SJCRH30 (cell line): ENCODE results near the gene BCOR. TPM values are rescaled to one million over a fixed set of nuclear protein-coding genes. Genes with fewer than 3 reads are reported as not detected.
A peak's percentile ranks its signal among the peaks of the same experiment; 100 is the strongest.

Experiments used
- DNase-seq, 2 experiments: peaks; one replicate each; pipeline ENCODE4 v3.0.0-alpha.2; 2015 to 2020
- H3K27ac ChIP-seq: fragments of 250-450 bp; sonication (Bioruptor Pico); 2 replicates; pipeline ENCODE4 v1.5.1; 2020; ENCODE audit warnings: mild to moderate bottlenecking, moderate library complexity
- H3K27me3 ChIP-seq: fragments of 250-450 bp; sonication (Bioruptor Pico); 2 replicates; pipeline ENCODE4 v1.5.1; 2020; ENCODE audit warnings: mild to moderate bottlenecking, moderate library complexity
- H3K36me3 ChIP-seq: fragments of 250-450 bp; sonication (Bioruptor Pico); 2 replicates; pipeline ENCODE4 v1.5.1; 2020; ENCODE audit warnings: mild to moderate bottlenecking, moderate library complexity
- H3K4me1 ChIP-seq: fragments of 250-450 bp; sonication (Bioruptor Pico); 2 replicates; pipeline ENCODE4 v1.5.1; 2020; ENCODE audit warnings: mild to moderate bottlenecking, moderate library complexity
- H3K4me3 ChIP-seq: fragments of 250-450 bp; sonication (Bioruptor Pico); 2 replicates; pipeline ENCODE4 v1.5.1; 2020; ENCODE audit warnings: mild to moderate bottlenecking, moderate library complexity
- H3K9me3 ChIP-seq: fragments of 250-450 bp; sonication (Bioruptor Pico); replicated peaks from 2 replicates; pipeline ENCODE4 v1.5.1; 2020; ENCODE audit warnings: mild to moderate bottlenecking, moderate library complexity
- total RNA-seq: library from RNA; depleted of rRNA; stranded (reverse); fragments of >200 nt; shearing (Covaris generic); gene quantifications from 2 replicates; pipeline ENCODE4 v1.2.3, GENCODE V29; 2014

BCOR gene
- total RNA-seq, 1 experiment from 2014 or later, result 62.5 TPM

DNA sequence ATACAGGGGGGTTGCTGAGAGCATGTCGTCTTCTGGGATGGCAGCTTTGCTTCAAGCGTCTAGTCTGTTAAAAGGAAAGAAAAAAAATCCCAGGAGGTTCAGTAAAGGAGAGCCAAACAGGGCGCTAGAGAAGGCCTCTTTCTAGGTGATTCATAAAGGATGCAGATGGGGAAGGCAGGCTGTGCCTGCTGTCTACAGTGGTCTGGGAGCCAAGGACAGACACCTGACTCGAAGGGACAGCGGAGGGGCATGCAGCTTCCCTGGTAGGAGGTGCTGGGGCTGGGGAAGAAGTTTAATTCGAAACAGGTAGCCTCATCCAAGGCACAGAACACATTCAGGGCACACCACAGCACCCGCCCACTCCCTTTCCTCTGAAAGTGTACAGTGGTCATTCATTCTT lies 19.9 kb downstream of the BCOR start:
- Histone ChIP-seq H3K4me1 (no peaks in the 10 kb centered on the region), H3K27me3 (no peaks in the 10 kb centered on the region), H3K27ac (no peak overlapping the region), H3K36me3 (peaks cover 5% of the 10 kb centered on the region), H3K4me3 (no peak overlapping the region), H3K9me3 (no peaks in the 10 kb centered on the region)
- DNase-seq, result no peak

DNA sequence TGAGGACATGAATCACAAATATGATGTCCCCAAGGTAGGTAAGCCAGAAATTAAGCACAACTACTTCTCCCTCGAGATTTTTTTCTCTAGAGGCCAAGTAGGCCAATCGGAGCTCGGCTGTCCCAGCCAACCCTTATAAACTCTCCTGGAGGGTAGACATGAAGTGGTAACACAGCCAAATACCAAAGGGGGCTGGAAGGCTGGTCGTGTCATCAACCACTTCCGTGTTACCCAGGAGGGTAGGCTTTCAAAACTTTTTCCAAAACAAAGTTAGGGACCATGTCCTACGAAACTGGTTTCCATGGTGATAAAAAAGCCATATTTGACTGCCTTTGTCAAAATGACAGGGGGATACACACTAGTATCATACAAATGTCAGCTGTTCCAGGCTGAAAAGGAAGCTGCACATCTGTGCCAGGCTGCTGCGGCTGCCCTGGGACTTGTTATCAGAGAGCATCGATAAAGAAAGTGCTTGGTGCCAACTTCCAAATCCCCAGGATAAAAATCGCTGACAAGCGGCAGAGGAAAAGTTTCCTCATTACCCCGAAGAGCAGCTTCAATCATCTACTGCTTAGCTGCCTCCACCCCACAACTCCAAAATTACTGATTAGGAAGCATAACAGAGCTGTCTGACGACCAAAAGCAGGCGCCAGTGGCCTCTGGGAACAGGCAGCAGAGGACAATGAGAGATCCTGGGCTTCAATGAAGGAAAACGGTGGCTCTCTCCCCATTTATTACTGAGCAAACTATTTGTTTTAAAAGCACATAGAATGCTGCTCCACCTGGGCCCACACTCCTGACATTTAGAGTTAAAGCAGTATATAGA lies 20.8 kb downstream of the BCOR start:
- Histone ChIP-seq H3K36me3 (peaks cover 7% of the 10 kb centered on the region), H3K4me3 (no peak overlapping the region)
- DNase-seq, result no peak

DNA sequence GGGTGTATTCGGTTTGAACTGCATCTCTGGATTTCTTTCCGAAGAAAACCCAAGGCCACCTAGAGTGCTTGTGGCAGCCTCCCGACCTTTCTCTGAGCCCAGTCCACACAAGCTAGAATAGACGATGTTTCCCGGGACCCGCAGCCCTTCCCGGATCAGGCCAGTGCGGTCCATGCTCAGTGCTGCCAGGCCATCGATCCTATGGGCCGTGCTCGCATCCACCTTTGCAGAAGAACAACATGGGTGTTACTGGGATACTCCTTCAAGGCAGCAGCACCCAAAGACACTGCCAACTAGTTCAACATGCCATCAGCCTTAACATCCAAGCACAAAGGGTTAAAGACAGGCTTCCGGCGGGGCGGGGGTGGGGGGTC lies 22.8 kb downstream of the BCOR start:
- Histone ChIP-seq H3K4me3 (no peak overlapping the region), H3K9me3 (no peaks in the 10 kb centered on the region), H3K36me3 (peaks cover 14% of the 10 kb centered on the region), H3K27me3 (no peaks in the 10 kb centered on the region), H3K4me1 (no peaks in the 10 kb centered on the region), H3K27ac (no peak overlapping the region)
- no peak for DNase-seq

More for the DNA sequence above, 20.8 kb downstream of the BCOR start:
- no peaks in the 10 kb centered on the region for H3K27me3 ChIP-seq
- H3K27ac ChIP-seq, result no peak overlapping the region
- H3K4me1 ChIP-seq, result no peaks in the 10 kb centered on the region
- no peaks in the 10 kb centered on the region for H3K9me3 ChIP-seq

DNA sequence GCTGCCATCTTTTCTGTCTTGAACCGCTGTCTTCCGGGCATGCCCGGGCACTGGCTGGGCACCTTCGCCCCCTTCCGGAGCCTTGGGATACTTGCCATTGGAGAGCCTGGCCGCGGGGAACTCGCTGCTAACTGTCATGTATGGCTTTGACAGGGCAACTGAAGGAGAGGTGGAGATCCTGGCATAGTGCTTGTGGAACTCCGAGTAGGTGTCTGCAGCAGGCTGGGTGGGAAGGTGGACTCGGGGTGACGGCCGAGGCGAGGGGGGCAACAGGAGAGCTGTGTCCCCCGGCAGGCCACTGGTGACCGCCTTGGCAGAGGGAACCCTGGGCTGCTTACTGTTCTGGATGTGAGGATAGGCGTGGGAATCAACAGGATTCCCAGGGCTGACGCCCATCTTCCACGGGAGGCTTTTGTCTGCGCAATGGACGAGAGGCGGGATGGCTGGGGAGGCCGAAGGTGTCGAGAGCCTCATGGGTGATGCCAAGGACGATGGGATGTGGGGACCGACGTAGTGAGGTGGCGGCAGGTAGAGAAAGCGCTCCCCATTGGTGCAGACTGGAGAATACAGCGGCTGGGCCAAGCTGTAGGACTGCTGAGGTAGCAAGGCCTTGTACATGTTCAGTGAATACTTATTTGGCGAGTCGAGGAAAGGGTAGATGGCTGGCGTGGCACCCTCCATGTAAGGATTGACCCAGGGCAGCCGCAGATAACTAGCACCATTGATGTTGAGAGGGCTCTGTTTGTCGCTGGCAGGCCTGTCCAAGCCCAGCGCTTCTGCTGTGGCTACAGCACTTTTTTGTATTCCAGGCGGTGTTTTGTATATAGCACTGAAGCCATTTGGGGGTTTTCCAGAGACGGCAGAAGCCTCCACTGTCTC lies 23.4 kb downstream of the BCOR start:
- no peaks in the 10 kb centered on the region for H3K27me3 ChIP-seq
- H3K27ac ChIP-seq, result no peak overlapping the region
- no peaks in the 10 kb centered on the region for H3K4me1 ChIP-seq
- H3K9me3 ChIP-seq, result no peaks in the 10 kb centered on the region
- no peak overlapping the region for H3K4me3 ChIP-seq
- DNase-seq, result no peak
- peaks cover 19% of the 10 kb centered on the region for H3K36me3 ChIP-seq

DNA sequence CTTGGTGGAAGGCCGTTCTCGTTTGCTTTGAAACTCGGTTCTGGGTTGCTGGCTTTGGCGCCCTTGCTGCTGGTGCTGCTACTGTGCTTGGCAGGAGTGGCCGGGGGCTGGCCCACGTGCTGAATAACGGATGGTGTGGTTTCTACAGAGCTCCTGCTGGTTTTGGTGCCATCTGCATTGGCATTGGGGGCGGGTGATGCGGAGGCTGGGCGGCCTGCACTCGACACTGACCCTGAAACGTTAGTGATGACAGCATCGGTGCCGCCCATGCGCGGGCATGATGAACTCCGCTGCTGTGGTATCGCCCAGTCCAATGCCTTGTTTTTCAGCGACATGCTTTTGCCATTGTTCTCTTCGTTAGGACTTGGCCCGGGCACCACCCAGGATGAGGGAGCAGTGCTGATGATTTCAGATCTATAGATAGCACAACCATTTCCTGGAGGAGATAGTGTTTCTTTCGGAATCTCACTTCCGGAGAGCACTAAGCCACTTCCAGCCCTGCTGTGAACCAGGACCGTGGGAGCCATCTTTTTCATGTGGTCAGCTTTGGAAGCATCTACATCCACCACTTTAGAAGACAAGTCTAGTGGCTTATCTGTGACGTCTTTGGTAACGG lies 24.2 kb downstream of the BCOR start:
- Histone ChIP-seq H3K9me3 (no peaks in the 10 kb centered on the region), H3K4me1 (no peaks in the 10 kb centered on the region), H3K27ac (no peak overlapping the region), H3K4me3 (no peak overlapping the region), H3K27me3 (no peaks in the 10 kb centered on the region), H3K36me3 (peaks cover 19% of the 10 kb centered on the region)
- DNase-seq, result no peak

DNA sequence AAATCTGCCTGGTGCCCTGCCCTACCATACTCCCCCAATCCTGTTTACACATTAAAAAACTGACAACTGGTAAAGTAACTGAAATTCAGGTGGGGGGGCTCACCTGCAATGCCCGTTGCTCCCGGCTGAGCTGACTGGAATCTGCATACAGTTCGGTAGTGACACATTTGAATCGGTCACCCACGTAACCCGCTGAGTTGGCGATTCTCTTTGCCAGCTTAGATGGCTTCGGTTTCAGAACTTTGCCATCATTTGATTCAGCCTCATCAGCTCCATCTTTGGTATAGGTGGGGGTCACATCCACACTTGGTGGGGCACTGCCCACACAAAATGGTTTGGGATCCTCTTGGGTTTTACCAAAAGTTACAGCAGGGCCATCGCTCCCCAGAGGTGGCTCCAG lies 25.5 kb downstream of the BCOR start:
- no peak overlapping the region for H3K27ac ChIP-seq
- H3K9me3 ChIP-seq, result no peaks in the 10 kb centered on the region
- DNase-seq, result no peak
- peaks cover 19% of the 10 kb centered on the region for H3K36me3 ChIP-seq
- no peaks in the 10 kb centered on the region for H3K27me3 ChIP-seq
- no peak overlapping the region for H3K4me3 ChIP-seq
- H3K4me1 ChIP-seq, result no peaks in the 10 kb centered on the region

DNA sequence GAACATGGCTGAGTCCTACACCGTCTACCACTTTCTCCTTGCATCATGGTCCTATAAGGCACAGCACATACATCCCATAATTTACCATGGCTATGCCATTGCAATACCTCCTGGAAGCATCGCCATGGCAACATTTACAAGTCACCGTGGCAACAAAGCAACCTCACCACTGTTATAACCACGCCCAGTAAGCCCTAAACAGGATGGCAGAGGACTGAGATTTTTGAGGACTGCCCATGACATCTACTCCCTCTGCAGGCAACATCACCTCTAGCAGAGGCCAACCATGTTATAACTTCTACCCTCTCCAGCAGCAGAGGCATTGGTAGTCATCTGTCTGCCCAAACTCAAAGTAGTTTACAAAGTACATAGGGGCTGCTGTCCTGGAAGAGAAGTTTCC lies 29.7 kb downstream of the BCOR start:
- peaks cover 17% of the 10 kb centered on the region for H3K36me3 ChIP-seq
- H3K27ac ChIP-seq, result no peak overlapping the region
- peak in 1 of 2 experiments; percentile 11 for DNase-seq
- no peak overlapping the region for H3K4me3 ChIP-seq
- H3K4me1 ChIP-seq, result no peaks in the 10 kb centered on the region; the same call in 1 of the 2 replicates
- H3K9me3 ChIP-seq, result no peaks in the 10 kb centered on the region
- no peaks in the 10 kb centered on the region for H3K27me3 ChIP-seq

DNA sequence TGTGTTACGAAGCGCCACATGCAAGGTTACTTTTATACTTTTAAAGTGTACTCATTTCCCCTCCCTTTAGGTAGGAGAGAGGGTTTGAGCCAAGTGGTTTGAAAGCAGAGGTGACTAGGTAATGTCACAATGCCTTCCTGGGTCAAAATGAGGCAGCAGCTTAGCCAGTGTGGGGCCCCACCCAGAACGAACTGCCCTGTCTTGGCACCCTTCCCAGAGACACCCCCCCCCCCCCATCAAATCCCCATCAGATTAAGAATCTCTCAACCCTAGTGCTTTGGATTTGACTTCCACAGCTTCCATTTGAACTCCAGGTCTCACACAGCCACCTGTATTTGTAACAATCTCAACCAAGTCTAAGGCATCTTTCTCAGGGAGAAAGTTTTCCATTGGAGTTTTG lies 31.1 kb downstream of the BCOR start:
- Histone ChIP-seq H3K36me3 (peaks cover 13% of the 10 kb centered on the region), H3K4me3 (no peak overlapping the region), H3K9me3 (no peaks in the 10 kb centered on the region), H3K27ac (no peak overlapping the region), H3K27me3 (no peaks in the 10 kb centered on the region), H3K4me1 (no peaks in the 10 kb centered on the region; the same call in 1 of the 2 replicates)
- no peak for DNase-seq

DNA sequence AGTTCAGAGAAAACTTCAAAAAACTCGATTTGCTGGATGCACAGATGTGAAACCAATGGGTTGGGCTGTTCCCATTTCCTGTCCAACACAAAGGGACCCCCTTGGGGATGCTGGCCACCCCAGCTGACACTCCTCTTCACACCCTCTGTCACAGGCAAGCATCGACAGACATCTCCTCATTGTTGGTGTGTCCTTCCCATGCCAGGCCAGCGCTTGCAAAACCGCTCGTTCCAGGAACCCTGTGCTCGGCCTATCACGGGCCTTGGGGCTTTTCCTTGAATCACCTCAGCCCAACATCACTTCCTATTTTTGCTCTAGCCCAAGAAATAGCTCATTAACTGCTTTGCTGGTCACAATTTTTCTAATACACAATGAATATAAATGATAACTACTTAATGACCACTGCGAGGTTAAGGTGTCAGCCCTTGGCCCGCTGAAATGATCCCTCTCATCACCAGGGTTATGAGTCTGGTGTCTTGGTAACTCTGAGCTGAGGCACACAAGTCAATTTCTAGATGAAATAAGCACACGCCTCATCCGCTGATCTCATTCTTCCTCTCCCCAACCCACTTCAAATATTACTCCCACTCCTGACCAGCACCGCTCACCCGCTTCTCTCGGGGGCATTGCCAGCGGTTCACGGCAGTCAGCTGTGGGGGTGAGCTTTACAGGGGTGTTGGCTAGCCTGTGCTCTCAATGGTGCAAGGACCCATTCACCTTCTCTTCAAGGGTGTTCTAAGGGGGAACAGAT lies 32.3 kb downstream of the BCOR start:
- Histone ChIP-seq H3K9me3 (no peaks in the 10 kb centered on the region), H3K4me3 (no peak overlapping the region)
- DNase-seq, result peak; percentile 7 to 19

DNA sequence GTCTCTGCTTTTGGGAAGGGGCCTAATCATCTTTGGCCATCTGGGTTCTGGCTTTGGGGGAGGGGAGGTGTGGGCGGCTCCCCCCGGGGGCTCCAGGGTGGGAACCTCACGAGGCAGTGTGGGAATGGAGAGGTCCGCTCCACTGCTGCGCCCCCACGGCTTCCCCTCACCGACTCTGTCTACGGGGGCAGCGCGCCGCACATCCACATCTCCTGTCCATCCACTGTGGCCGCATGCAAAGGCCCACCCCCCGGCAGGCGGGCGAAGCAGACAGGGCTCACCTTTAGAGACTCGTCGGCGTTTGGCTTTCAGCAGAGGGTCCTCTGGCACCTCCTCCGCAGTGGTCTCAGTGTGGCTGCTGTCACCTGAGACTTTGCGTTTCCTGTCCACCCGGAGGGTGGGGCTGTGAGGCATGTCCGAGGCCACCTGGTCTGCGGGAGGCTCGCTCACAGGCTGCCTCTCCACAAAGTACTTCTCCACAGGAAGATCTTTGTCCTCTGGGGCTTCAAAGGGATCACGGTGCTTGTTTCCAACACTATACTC lies 33.6 kb downstream of the BCOR start:
- Histone ChIP-seq H3K27ac (no peak overlapping the region), H3K27me3 (no peaks in the 10 kb centered on the region), H3K36me3 (peaks cover 11% of the 10 kb centered on the region), H3K4me1 (no peaks in the 10 kb centered on the region; the same call in 1 of the 2 replicates), H3K4me3 (no peak overlapping the region), H3K9me3 (no peaks in the 10 kb centered on the region)
- DNase-seq, result no peak

More for the DNA sequence above, 32.3 kb downstream of the BCOR start:
- Histone ChIP-seq H3K36me3 (peaks cover 16% of the 10 kb centered on the region), H3K27ac (no peak overlapping the region), H3K4me1 (no peaks in the 10 kb centered on the region; the same call in 1 of the 2 replicates), H3K27me3 (no peaks in the 10 kb centered on the region)

DNA sequence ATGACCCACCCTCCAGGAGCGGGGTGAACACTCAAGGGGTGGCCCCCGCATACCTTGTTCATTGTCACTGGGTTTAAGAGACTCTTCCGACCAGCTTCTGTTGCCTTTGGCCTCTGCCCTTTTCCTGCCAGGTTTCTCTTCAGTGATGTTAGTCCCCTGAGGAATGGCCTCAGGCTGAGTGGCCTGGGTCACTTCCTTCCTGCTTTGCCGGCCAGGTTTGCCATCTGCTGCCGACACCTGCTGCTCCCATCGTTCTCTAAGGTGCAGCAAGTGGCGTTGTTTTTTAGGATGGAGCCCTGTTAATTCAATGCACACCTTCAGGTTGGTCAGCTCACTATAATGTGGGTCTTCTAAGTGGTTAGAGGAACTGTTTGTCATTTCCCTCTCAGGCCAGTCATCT lies 34.2 kb downstream of the BCOR start:
- Histone ChIP-seq H3K27me3 (no peaks in the 10 kb centered on the region), H3K4me1 (no peaks in the 10 kb centered on the region; the same call in 1 of the 2 replicates), H3K4me3 (no peak overlapping the region), H3K36me3 (peaks cover 11% of the 10 kb centered on the region), H3K27ac (no peak overlapping the region), H3K9me3 (no peaks in the 10 kb centered on the region)
- DNase-seq, result no peak

DNA sequence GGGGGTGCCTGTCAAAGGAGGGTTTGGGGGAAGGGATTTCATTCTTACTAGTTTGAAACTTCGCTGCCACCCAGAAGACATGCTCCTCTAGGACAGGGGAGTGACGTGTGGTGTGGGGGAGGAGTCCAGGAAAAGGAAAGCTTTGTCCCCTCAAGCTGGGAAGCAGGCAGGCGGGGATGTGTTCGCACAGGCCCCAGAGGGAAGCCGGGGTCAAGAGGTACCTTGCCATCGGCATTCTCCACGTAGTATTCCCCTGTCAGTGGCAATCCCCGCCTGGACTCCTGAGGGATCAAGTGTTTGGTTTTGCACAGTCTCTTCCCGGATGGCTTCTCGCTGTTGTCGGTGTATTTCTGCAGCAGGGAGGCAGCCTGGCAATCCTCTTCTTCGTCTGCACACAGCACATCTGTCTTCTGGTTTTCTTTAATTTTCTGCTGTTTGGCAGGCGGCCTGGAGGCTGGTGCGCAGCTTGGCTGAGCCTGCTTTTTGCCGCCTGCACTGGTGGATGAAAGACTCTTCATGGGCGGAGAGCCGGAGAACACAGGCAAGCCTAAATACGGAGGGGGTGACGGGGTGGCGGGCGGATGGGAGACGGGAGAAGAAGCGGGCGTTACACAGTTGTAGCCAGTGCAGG lies 35.1 kb downstream of the BCOR start:
- H3K36me3 ChIP-seq, result peaks cover 13% of the 10 kb centered on the region
- H3K27ac ChIP-seq, result peak overlapping the region; percentile 57
- no peaks in the 10 kb centered on the region for H3K9me3 ChIP-seq
- no peaks in the 10 kb centered on the region; the same call in 1 of the 2 replicates for H3K4me1 ChIP-seq
- peak; percentile 45 to 48 for DNase-seq
- H3K4me3 ChIP-seq, result no peak overlapping the region
- H3K27me3 ChIP-seq, result no peaks in the 10 kb centered on the region

DNA sequence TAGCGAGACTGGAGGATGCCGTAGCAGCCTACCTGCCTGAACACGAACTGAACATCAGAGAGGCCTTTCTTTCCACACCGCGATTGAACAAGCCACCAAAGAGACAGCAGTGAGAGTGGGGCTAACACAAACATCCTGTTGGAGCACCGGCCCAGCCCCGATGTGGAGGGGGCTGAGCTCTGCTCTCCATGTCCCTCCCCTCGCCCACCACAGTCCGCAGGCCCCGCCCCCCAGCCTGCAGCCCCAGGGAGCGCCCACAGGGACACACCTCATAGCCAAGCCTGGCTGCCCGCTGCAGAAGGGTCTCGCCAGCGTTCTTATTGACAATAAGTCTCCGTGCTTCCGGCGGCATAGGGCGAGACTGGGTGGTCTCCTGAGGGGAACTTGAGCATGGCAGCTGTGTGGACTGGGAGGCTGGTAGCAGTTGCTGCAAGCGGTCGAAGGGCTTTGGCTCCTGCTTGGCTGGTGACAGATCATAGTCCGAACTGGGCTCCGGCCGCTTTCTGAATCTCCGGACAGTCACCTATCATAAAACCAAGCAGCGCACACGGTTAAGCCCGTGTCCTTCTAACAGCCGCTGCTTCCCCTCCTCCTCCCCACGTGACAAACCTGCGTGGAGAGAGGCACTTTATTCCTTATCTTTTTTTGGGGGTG lies 35.8 kb downstream of the BCOR start:
- Histone ChIP-seq H3K27me3 (no peaks in the 10 kb centered on the region), H3K27ac (peak overlapping the region; percentile 57), H3K4me3 (no peak overlapping the region), H3K36me3 (peaks cover 14% of the 10 kb centered on the region), H3K4me1 (no peaks in the 10 kb centered on the region; the same call in 1 of the 2 replicates), H3K9me3 (no peaks in the 10 kb centered on the region)
- peak; percentile 75 to 80 for DNase-seq
